ENCODE data around the gene NFE2L1.
A peak's percentile ranks its signal among the peaks of the same experiment; 100 is the strongest.
"Not testable (repeated sequence)": the region's sequence is repeated elsewhere in the genome, so short reads cannot be mapped to it uniquely, and the experiment has no call there.

NFE2L1 gene

GRCh38 chr17:48023400-48024148 lies 24.6 kb upstream of the NFE2L1 start:
- peak; percentile 75 for DNase-seq

GRCh38 chr17:48024149-48025039 lies 23.8 kb upstream of the NFE2L1 start:
- DNase-seq, result peak; percentile 71

- DNase-seq, result peak; percentile 97
Measured at GRCh38 chr17:48025040-48025903, 22.9 kb upstream of the NFE2L1 start.

GRCh38 chr17:48025904-48026501 lies 22.2 kb upstream of the NFE2L1 start:
- DNase-seq, result no peak

GRCh38 chr17:48026502-48027321 lies 21.4 kb upstream of the NFE2L1 start:
- DNase-seq, result peak; percentile 92

- DNase-seq, result no peak
Measured at GRCh38 chr17:48027322-48027981, 20.7 kb upstream of the NFE2L1 start.

- no peak for DNase-seq
Measured at GRCh38 chr17:48028736-48029135, 19.4 kb upstream of the NFE2L1 start.

GRCh38 chr17:48030531-48030930 lies 17.6 kb upstream of the NFE2L1 start:
- peak; percentile 54 for DNase-seq

- DNase-seq, result no peak
Measured at GRCh38 chr17:48031966-48032365, 16.2 kb upstream of the NFE2L1 start.

GRCh38 chr17:48034734-48035133 lies 13.4 kb upstream of the NFE2L1 start:
- not testable (repeated sequence) for DNase-seq

GRCh38 chr17:48036693-48037035 lies 11.5 kb upstream of the NFE2L1 start:
- no peak for DNase-seq

- peak; percentile 75 for DNase-seq
Measured at GRCh38 chr17:48037036-48037837, 10.9 kb upstream of the NFE2L1 start, which contains the start of gene COPZ2. TSS of gene COPZ2 (minus strand) at chr17:48037797. CDS start at chr17:48037777, 20 bp downstream.

- DNase-seq, result no peak
Measured at GRCh38 chr17:48037838-48038323, 10.3 kb upstream of the NFE2L1 start.

- DNase-seq, result no peak
Measured at GRCh38 chr17:48038687-48039086, 9.5 kb upstream of the NFE2L1 start.

- peak; percentile 44 for DNase-seq
Measured at GRCh38 chr17:48043176-48043575, 5.0 kb upstream of the NFE2L1 start.

- DNase-seq, result no peak
Measured at GRCh38 chr17:48044851-48045250, 3.3 kb upstream of the NFE2L1 start.

- DNase-seq, result peak; percentile 56
Measured at GRCh38 chr17:48045316-48046001, 2.7 kb upstream of the NFE2L1 start.

- DNase-seq, result no peak
Measured at GRCh38 chr17:48046296-48046695, 1.9 kb upstream of the NFE2L1 start.

GRCh38 chr17:48047113-48047740 lies 932 bp upstream of the NFE2L1 start:
- DNase-seq, result no peak
